ENCODE data around the gene AJAP1.

The AJAP1 gene

GRCh38 chr1:4743978-4744750 lies 89.8 kb downstream of the AJAP1 start:
- DNase-seq: no peak

DNA sequence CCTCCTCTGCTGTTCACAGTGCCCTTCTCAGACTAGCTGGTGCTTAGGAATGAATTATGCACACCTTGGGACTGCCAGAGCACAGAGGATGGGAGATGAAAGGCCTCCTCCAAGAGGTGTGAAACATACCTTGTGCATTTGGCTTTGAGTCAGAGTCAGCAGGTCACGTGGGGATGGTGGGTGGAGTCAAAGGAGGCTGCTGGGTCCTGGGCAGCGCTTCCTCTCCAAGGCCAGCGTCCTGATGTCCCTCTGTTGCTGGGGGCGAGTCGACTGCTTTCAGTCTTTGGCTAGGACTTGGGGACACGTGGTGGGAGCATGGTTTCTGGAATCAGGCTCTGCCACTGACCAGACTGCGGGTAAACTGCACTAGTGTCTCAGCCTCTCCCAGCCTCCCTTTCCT lies 91.2 kb downstream of the AJAP1 start:
- DNase-seq: no peak

DNA sequence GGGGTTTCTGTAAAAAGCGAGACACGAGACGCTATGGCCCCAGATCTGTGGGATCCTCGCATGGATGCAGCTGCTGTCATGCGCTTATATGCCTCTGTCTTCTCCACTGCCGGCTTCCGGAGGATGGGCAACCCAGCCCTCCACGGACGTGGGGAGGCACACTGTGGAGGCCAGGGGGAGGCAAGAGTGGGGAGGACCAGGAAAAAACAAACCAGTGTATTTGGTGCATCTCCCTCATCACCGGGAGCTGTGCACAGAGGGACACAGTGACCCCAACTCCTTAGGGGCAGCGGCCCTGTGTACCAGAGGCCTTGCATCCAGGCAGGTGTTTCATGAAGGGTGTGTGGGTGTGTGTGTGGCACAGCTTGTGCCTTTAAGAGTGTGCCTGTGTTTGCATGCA lies 95.0 kb downstream of the AJAP1 start:
- DNase-seq: no peak

- DNase-seq: no peak
These were observed 95.8 kb downstream of the AJAP1 start for GRCh38 chr1:4750177-4750576.

DNA sequence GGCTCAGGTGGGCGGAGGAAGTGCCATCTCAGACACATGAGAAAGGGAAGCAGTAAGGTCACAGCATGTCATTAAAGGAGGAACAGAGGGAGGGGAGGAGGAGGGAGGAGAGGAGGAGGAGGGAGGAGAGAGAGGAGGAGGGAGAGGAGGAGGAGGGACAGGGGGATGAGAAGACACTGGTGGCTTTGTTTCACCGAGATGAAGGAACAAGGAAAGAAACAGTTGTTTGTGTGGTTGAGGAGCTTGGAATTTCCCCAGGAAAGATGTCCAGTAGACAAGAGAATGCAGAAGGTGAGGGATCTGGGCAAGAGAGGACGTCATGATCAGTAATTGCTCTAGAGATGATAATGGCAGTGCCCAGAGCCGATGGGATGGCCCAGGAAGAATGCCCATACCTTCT lies 97.7 kb downstream of the AJAP1 start:
- DNase-seq: no peak

DNA sequence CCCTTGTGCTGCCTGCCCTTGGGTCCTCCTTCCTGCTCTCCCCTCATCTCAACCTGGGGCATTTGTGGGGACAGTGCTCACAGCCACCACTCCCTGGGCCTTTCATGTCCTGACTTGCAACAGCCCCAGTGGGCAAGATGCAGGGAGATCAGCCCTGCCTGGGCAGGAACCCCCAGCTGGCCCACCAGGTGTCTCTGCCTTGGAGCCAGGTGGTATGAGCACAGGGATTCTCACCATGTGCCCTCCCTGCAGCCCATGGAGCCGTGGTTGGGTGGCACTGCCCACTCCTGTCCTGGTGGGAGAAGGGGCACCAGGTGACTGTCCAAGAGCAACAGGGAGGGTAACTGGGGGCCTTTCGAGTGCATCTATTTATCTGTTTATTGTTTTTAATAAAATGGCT lies 100.4 kb downstream of the AJAP1 start:
- no peak for DNase-seq

DNA sequence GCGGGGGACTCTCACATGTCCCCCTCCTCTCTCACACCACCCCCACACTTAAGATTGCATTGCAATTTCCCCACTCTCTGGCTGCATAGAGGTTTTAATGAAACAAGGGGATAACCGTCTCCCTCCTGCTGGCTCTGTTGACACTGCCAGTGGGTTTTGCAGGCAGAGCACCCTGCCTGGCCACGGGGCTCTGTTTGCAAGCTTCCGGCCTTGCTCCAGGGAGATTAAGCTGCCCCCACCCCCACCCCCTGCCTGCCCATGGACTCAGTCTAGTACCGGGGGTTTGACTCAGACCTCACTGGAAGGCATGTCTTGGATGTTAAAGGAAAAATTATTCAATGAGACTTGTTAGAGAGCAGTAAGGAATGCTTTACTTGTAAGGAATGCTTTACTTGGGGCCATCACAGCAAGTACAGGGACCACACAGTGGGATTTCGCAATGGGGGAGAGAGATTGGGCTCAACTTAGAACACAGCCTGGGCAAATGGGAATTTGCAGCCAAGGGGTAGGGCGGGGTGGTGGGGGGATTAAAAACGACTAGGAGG lies 101.0 kb downstream of the AJAP1 start:
- DNase-seq: no peak

- DNase-seq: no peak
These were observed 101.6 kb downstream of the AJAP1 start for GRCh38 chr1:4755864-4756504.

DNA sequence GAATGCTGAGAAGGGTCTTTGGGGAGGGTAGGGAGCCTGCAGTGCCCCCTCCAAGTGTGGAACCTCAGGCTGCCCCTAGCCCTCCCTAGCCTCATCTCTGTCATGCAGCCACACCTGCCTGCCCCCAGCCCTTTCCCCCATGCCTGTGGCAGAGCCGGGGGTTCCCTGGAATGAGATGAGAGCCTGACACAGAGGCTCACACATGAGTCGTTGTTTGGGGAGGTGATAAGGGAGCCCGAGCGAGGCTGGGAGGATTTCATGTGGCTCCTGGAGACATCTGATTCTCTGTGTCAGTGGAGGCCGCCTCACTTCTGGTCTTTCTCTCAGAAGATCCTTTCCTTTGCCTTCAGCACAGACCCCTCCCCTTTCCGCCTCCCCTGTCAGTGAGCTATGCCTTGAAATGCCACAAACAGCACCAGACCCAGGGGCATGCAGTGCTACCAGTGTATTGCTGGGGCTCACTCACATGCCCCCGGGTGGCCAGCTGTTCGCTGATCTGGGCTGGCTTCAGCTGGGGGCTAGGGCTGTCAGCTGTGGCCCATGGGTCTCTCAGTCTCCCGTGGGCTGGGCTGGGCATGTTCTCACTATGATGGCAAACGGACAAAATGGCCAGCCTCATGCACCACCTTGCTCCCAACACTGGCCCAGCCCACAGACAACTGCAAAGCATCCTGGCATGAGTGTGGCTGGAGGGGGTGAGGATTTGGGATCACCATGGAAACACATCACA lies 102.6 kb downstream of the AJAP1 start:
- DNase-seq: no peak

DNA sequence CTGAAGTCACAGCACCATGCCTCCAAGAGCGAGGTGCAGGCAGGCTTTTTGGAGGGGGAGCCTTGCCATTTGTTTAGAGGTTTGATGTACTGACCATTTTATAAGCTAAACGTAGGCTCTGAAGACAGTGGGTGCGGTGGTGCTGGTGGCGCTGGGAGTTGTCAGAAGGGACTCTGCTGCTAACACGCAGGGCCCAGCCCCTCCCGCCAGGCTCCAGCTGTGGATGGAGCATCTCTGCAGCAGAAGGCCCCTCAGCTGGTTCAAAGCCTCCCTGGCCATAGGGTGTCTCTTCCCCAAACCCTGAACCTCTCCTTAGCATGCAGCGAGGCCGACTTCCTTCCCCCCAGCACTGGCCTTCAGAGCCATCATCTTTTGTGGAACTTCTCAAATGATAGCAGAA lies 105.3 kb downstream of the AJAP1 start:
- no peak for DNase-seq

GRCh38 chr1:4760088-4760487 lies 105.7 kb downstream of the AJAP1 start:
- no peak for DNase-seq

GRCh38 chr1:4761324-4761723 lies 106.9 kb downstream of the AJAP1 start:
- no peak for DNase-seq

DNA sequence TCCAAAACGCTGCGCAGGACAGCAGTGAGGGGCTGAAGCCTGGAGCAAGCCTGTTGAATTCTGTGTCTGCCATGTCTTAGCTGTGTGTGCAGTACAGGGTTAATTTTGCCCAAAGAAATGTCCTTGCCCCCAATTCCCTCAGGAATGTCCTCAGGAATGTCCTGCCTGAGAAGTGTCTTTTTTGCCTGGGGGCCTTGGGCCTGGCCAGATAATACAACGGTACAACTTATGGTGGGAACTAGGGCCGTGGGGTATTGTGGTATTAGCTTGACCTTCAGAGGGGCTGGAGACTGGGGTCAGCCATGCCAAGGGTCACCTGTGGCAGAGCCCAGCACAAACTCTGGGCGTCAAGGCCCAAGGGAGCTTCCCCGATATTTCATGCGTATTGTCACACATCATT lies 107.7 kb downstream of the AJAP1 start:
- DNase-seq: no peak

GRCh38 chr1:4767308-4767707 lies 112.9 kb downstream of the AJAP1 start:
- DNase-seq: no peak

DNA sequence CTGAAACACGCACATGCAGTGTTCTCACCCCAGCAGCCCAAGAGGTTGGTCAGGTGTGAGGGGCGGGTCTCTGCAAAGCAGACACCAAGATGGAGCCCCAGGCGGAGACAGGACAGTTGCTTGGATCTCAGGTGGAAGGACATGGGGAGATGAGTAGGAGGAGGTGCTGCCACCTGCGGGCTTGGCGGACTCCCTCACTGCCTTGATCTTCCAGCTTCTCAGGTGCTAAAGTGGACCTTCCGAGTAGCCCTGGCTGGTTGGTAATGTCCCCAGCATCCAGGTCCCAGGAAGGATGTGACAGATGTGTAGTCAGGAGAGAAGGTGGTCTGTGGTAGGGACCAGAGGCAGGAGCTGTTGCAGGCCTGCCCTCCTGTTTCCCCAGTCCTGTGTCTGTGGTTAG lies 114.1 kb downstream of the AJAP1 start:
- DNase-seq: no peak

- DNase-seq: no peak
These were observed 115.3 kb downstream of the AJAP1 start for GRCh38 chr1:4769516-4770280.

- DNase-seq: no peak
These were observed 116.3 kb downstream of the AJAP1 start for GRCh38 chr1:4770713-4771112.

DNA sequence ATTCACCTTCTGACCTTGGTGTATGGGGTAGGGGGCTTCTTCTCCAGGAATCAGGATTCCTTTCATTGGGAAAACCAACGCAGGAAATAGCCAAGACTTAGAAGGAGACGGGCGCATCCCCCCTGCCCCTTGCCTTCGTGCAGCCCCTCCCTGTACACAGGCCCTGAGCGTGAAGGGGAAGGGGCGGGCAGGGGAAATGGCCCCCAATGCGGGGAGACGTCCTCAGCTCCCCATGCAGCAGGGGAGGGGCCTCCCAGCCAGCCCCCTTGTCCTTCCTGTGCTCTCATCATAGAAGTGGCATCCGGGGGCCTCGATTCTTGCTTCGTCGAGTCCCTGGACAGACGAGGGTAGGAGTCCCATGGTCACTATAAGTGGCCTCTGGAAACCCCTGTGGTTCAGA lies 116.9 kb downstream of the AJAP1 start:
- no peak for DNase-seq

DNA sequence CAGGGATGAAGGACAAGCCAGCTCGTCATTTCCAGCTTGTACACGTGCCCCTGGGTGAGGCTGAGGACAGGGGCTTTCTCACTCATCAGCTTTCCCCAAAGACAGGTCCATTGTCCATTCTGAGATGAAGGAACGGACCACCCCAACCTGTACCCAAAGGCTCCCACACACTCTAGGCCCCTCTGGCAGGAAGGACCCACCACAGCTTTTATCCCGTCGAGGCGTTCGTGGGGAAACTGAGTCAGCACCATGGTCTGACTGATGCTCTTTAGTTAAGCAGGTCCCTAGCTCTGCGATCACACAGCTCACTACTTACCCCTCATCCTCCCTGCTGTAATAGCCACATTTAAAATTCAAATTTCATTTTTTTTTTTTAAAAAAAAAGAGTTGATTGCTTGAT lies 117.3 kb downstream of the AJAP1 start:
- no peak for DNase-seq

GRCh38 chr1:4772294-4773010 lies 118.0 kb downstream of the AJAP1 start:
- no peak for DNase-seq

DNA sequence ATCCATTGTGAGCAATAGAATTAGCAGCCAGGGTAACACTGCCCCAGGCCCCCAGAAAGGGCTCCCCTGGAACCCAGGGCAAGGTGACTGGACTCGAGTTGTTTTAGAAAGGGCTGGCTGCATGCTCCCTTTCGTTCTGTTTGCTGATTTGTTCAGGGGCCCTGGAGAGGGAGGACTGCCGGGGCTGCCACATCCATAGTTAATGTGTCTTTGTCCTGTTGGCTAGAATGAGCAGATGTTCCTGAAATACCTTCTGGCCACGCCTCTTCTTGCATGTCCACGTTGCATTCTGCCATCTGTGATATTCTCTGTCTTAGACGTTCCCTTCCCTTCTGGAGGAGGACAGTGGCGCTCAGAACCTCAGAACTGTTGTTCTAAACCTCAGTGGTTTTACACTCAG lies 118.8 kb downstream of the AJAP1 start:
- DNase-seq: no peak

GRCh38 chr1:4775506-4775905 lies 121.1 kb downstream of the AJAP1 start:
- DNase-seq: no peak

Measured in 8988T (cell line).